ENCODE data around the gene USP35. TPM values are rescaled to one million over a fixed set of nuclear protein-coding genes. Genes with fewer than 3 reads are reported as not detected.

Gene USP35
- polyA plus RNA-seq, 2 of the 4 experiments (the other 2 are of a cell fraction), result 3.8 to 5.8 TPM

DNA sequence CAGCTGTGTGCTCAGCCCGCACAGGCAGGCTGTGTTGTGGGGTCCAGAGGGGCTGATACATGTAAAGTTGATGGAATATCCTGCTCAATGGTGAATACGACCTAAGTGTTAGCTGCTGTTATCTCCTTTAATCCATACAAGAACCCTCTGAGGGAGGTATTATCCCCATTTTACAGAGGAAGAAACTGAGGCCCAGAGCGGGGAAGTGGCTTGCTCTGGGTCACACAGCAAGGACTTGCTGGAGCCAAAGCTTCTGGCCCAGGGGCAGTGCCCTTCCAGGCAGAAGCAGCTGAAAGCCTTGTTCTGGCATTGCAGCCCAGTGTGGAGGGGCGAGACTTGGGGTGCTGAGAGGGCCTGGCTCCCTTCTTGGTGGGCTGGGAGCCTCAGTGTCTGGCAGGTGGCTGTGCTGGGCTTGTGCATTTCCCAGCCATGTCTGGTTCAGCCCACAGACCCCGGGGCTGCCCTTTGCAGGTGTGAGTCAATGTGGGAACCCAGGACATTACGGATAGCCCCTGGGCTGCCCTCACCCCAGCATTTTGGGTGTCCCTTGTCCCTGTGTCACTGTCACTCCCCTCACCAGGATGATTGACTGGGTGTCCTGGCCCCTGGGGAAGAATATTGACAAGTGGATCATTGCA is 10.4 kb downstream of the USP35 start (continued):
- TF ChIP-seq RARB (CRISPR knock-in tag; IDR thresholded peaks at IDR 0.05) (no peak), EP300 (IDR thresholded peaks at IDR 0.05) (no peak), JUNB (IDR thresholded peaks at IDR 0.05) (no peak), MAZ (IDR thresholded peaks at IDR 0.05; ENCODE audit: borderline replicate concordance, low read depth, low read length) (no peak), CHD2 (IDR thresholded peaks at IDR 0.05; ENCODE audit: low read length, partially characterized antibody) (no peak), HDAC2 (IDR thresholded peaks at IDR 0.05) (no peak)
- TF ChIP-seq, protein P1, sequence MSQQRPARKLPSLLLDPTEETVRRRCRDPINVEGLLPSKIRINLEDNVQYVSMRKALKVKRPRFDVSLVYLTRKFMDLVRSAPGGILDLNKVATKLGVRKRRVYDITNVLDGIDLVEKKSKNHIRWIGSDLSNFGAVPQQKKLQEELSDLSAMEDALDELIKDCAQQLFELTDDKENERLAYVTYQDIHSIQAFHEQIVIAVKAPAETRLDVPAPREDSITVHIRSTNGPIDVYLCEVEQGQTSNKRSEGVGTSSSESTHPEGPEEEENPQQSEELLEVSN (IDR thresholded peaks at IDR 0.05; ENCODE audit: borderline replicate concordance, low read depth), result no peak

DNA sequence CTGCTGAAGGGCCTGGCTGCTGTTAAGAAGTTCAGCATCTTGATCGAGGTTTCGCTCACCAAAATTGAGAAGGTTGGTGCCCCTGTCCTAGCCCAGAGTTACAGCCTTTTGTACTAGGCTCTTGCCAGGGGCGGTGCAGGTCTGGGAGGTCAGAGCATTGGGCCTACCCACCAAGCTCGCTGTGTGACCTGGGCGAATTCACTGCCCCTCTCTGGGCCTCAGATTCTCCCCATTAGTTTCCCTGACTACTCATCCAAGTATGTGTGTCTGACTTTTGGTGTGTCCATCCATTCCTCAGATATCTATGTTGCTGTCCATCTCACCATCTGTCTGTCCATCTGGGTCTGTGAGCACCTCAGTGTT is 10.9 kb downstream of the USP35 start:
- TF ChIP-seq PHF8 (IDR thresholded peaks at IDR 0.05; ENCODE audit: borderline replicate concordance, low read depth), result no peak
- no peak for TF ChIP-seq RCOR1 (IDR thresholded peaks at IDR 0.05; ENCODE audit: low read depth, low read length)
- TF ChIP-seq HEYL (CRISPR knock-in tag; IDR thresholded peaks at IDR 0.05), result no peak
- no peak for TF ChIP-seq CHD4 (IDR thresholded peaks at IDR 0.05; ENCODE audit: borderline replicate concordance)
- no peak for TF ChIP-seq JUN (IDR thresholded peaks at IDR 0.05)
- no peak for TF ChIP-seq POLR2A (IDR thresholded peaks at IDR 0.05; ENCODE audit: low read length)
- TF ChIP-seq ZFP36 (IDR thresholded peaks at IDR 0.05; ENCODE audit: borderline replicate concordance, partially characterized antibody), result no peak
- no peak for TF ChIP-seq KDM1A (IDR thresholded peaks at IDR 0.05; ENCODE audit: low read depth)
- no peak for TF ChIP-seq ELK1 (IDR thresholded peaks at IDR 0.05; ENCODE audit: low read depth, low read length)
- no peak for TF ChIP-seq FOSL2 (IDR thresholded peaks at IDR 0.05)
- TF ChIP-seq FOSL2 (CRISPR knock-in tag; IDR thresholded peaks at IDR 0.05), result no peak
- TF ChIP-seq NPAS2 (CRISPR knock-in tag; IDR thresholded peaks at IDR 0.05; ENCODE audit: borderline replicate concordance), result no peak
- Histone ChIP-seq H3K4me3 (no peak overlapping the region), H3K4me1 (peaks cover 1% of the 10 kb centered on the region; the same call in 1 of the 3 replicates), H3K9me3 (no peaks in the 10 kb centered on the region), H3K4me2 (no peak overlapping the region), H3K27ac (no peak overlapping the region)
- ChIA-PET CTCF (interaction anchor here (0.8 to 1.5 kb wide), 4 partner anchors 10 to 365 kb away, joined by 3 to 6 read pairs (median 3); no protein-coding TSS in a partner anchor), POLR2A (no interaction called here)
- FAIRE-seq, result no peak
- 93% methylated on average over 5 of the region's 5 CpGs for WGBS (ENCODE audit: missing lambda C conversion rate)
- DNase-seq (ENCODE audit: low read depth in 1 of 2, low spot score in 1 of 2), result no peak
- no peak for ATAC-seq

DNA sequence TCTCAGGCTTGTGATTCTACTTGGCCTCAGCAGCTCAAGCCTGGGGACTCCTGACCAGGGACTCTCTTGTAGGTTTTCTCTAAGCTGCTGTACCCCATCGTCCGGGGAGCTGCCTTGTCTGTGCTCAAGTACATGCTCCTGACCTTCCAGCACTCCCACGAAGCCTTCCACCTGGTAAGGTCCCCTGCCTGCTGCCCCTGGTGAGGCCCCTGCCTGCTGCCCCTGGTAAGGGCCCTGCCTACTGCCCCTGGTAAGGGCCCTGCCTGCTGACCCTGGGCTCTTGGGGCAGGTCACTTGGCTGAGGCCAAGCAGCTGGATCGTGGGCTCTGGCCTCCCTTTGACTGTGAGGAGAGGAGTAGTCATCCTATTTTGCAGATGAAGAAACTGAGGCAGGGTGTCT is 11.3 kb downstream of the USP35 start:
- Histone ChIP-seq H3K4me1 (no peaks in the 10 kb centered on the region), H3K9me3 (no peaks in the 10 kb centered on the region), H3K27ac (no peak overlapping the region), H3K4me3 (no peak overlapping the region), H3K4me2 (no peak overlapping the region)
- POLR2A ChIA-PET, result no interaction called here
- DNase-seq (ENCODE audit: low read depth in 1 of 2, low spot score in 1 of 2) (no peak), ATAC-seq (no peak), FAIRE-seq (no peak)
- TF ChIP-seq RCOR1 (IDR thresholded peaks at IDR 0.05; ENCODE audit: low read depth, low read length) (no peak), CHD2 (IDR thresholded peaks at IDR 0.05; ENCODE audit: low read length, partially characterized antibody) (no peak), FOSL2 (IDR thresholded peaks at IDR 0.05) (no peak), FOSL2 (CRISPR knock-in tag; IDR thresholded peaks at IDR 0.05) (no peak), KDM5A (IDR thresholded peaks at IDR 0.05) (no peak), SMC3 (IDR thresholded peaks at IDR 0.05) (no peak), PHF8 (IDR thresholded peaks at IDR 0.05; ENCODE audit: borderline replicate concordance, low read depth) (no peak), BCL3 (IDR thresholded peaks at IDR 0.05) (no peak), CBX2 (IDR thresholded peaks at IDR 0.05; ENCODE audit: borderline replicate concordance, low read depth) (no peak), MYC (IDR thresholded peaks at IDR 0.05; ENCODE audit: borderline replicate concordance, low read length) (no peak), CTCF (IDR thresholded peaks at IDR 0.05) (no peak), NR3C1 (IDR thresholded peaks at IDR 0.05) (no peak), ESRRA (IDR thresholded peaks at IDR 0.05; ENCODE audit: borderline replicate concordance, low read length) (no peak), BHLHE40 (IDR thresholded peaks at IDR 0.05; ENCODE audit: low read depth, low read length) (no peak), CBX8 (IDR thresholded peaks at IDR 0.05) (no peak), NPAS2 (CRISPR knock-in tag; IDR thresholded peaks at IDR 0.05; ENCODE audit: borderline replicate concordance) (no peak), MAFK (IDR thresholded peaks at IDR 0.05; ENCODE audit: partially characterized antibody) (no peak), ZSCAN20 (CRISPR knock-in tag; IDR thresholded peaks at IDR 0.05) (no peak), FOSB (CRISPR knock-in tag; IDR thresholded peaks at IDR 0.05) (no peak)
- TF ChIP-seq, protein P2, sequence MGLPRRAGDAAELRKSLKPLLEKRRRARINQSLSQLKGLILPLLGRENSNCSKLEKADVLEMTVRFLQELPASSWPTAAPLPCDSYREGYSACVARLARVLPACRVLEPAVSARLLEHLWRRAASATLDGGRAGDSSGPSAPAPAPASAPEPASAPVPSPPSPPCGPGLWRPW (IDR thresholded peaks at IDR 0.05), result no peak
- WGBS (ENCODE audit: missing lambda C conversion rate), result 92% methylated on average over 4 of the region's 4 CpGs
- CTCF ChIA-PET, result interaction anchor here (0.6 to 1.5 kb wide), 6 partner anchors 10 to 364 kb away, joined by 3 to 6 read pairs (median 3); no protein-coding TSS in a partner anchor

All from A549 (cell line).